Measurements from ENCODE around the gene MED28.
A peak's percentile ranks its signal among the peaks of the same experiment; 100 is the strongest.
"Not testable (repeated sequence)": the region's sequence is repeated elsewhere in the genome, so short reads cannot be mapped to it uniquely, and the experiment has no call there.

MED28 gene

GRCh38 chr4:17619416-17620105 lies 5.1 kb downstream of the MED28 start:
- DNase-seq: no peak

GRCh38 chr4:17623451-17624001 lies 9.1 kb downstream of the MED28 start:
- no peak for DNase-seq

- no peak for DNase-seq
Measured at GRCh38 chr4:17624821-17625220, 10.4 kb downstream of the MED28 start.

GRCh38 chr4:17630228-17630627 lies 15.8 kb downstream of the MED28 start:
- no peak for DNase-seq

- DNase-seq: no peak
Measured at GRCh38 chr4:17633600-17633999, 19.2 kb downstream of the MED28 start.

GRCh38 chr4:17635056-17635455 lies 20.6 kb downstream of the MED28 start:
- DNase-seq: no peak

GRCh38 chr4:17636341-17636695 lies 21.9 kb downstream of the MED28 start:
- DNase-seq: no peak

- peak; percentile 24 to 76 (median 61) for DNase-seq
Measured at GRCh38 chr4:17636696-17637622, 22.5 kb downstream of the MED28 start.

GRCh38 chr4:17639136-17639535 lies 24.7 kb downstream of the MED28 start:
- DNase-seq: no peak

GRCh38 chr4:17642398-17642783 lies 27.9 kb downstream of the MED28 start:
- DNase-seq: no peak

- DNase-seq: no peak
Measured at GRCh38 chr4:17646693-17647092, 32.3 kb downstream of the MED28 start.

GRCh38 chr4:17647176-17647806 lies 32.9 kb downstream of the MED28 start:
- no peak for DNase-seq

GRCh38 chr4:17647927-17648326 lies 33.5 kb downstream of the MED28 start:
- DNase-seq: no peak

- DNase-seq: no peak
Measured at GRCh38 chr4:17650406-17650805, 36.0 kb downstream of the MED28 start.

- no peak for DNase-seq
Measured at GRCh38 chr4:17654701-17655100, 40.3 kb downstream of the MED28 start.

- DNase-seq: no peak
Measured at GRCh38 chr4:17657090-17657489, 42.6 kb downstream of the MED28 start.

- DNase-seq: no peak
Measured at GRCh38 chr4:17657849-17658248, 43.4 kb downstream of the MED28 start.

- not testable (repeated sequence) for DNase-seq
Measured at GRCh38 chr4:17659196-17659595, 44.8 kb downstream of the MED28 start.

GRCh38 chr4:17662694-17663093 lies 48.3 kb downstream of the MED28 start:
- no peak for DNase-seq

- peak in 1 of 3 experiments; percentile 23 for DNase-seq
Measured at GRCh38 chr4:17664755-17665154, 50.3 kb downstream of the MED28 start.

- DNase-seq: no peak
Measured at GRCh38 chr4:17665346-17665745, 50.9 kb downstream of the MED28 start.

GRCh38 chr4:17665852-17666251 lies 51.4 kb downstream of the MED28 start:
- DNase-seq: no peak

GRCh38 chr4:17667253-17667652 lies 52.8 kb downstream of the MED28 start:
- no peak for DNase-seq
